Nephron progenitor cell (in vitro differentiated cells): Measurements from ENCODE around the gene GALNT2.
A peak's percentile ranks its signal among the peaks of the same experiment; 100 is the strongest.

Experiments
- DNase-seq: peaks from one replicate; pipeline ENCODE4 v3.0.0; 2021
- H3K27ac Mint-ChIP-seq: 2 replicates; pipeline ENCODE4 v1.8.0; 2021; ENCODE audit warnings: mild to moderate bottlenecking, moderate library complexity, mixed read lengths
- H3K27me3 Mint-ChIP-seq: 2 replicates; pipeline ENCODE4 v1.8.0; 2021; ENCODE audit warnings: mild to moderate bottlenecking, low read depth, mixed read lengths; ENCODE audit not compliant: poor library complexity
- H3K36me3 Mint-ChIP-seq: 2 replicates; pipeline ENCODE4 v1.8.0; 2021; ENCODE audit warnings: low read depth, mixed read lengths
- H3K4me1 Mint-ChIP-seq: 2 replicates; pipeline ENCODE4 v1.8.0; 2021; ENCODE audit warnings: mixed read lengths
- H3K4me3 Mint-ChIP-seq: 2 replicates; pipeline ENCODE4 v1.8.0; 2021; ENCODE audit warnings: mild to moderate bottlenecking, moderate library complexity, mixed read lengths
- H3K9me3 Mint-ChIP-seq: 2 replicates; pipeline ENCODE4 v1.8.0; 2021; ENCODE audit warnings: mild to moderate bottlenecking, moderate library complexity, mixed read lengths
- TF ChIP-seq, protein P1 (sequence below): fragments of 200-600 bp; sonication (generic); IDR thresholded peaks from 2 replicates; pipeline ENCODE4 v1.5.0; 2021; ENCODE audit warnings: antibody characterized with exemption

GALNT2 gene

DNA sequence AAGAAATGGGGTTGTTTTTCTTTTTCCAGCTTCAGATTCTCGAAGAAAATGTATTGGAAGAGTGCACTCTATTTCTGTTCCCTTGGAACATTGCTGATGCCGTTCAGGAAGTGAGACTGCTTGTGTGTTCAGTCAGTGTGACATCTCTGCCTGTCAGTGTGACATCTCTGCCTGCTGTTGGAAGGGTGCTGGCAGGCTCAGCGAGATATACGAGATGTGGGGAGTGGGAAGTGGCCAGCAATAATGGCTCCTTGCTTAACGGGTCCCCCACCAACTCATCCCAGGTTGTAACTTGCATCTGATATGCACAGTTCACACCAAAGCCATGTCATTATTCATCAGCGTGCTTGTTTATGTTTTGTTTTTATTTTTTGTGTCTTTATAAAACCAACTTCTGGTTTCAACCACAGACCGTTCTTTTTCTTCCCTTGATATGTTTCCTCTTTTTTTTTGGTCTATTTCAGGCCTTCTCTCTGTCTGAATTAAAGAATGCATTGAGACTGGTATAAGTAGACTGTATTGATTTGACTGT is 145.4 kb downstream of the GALNT2 start:
- TF ChIP-seq, protein P1, sequence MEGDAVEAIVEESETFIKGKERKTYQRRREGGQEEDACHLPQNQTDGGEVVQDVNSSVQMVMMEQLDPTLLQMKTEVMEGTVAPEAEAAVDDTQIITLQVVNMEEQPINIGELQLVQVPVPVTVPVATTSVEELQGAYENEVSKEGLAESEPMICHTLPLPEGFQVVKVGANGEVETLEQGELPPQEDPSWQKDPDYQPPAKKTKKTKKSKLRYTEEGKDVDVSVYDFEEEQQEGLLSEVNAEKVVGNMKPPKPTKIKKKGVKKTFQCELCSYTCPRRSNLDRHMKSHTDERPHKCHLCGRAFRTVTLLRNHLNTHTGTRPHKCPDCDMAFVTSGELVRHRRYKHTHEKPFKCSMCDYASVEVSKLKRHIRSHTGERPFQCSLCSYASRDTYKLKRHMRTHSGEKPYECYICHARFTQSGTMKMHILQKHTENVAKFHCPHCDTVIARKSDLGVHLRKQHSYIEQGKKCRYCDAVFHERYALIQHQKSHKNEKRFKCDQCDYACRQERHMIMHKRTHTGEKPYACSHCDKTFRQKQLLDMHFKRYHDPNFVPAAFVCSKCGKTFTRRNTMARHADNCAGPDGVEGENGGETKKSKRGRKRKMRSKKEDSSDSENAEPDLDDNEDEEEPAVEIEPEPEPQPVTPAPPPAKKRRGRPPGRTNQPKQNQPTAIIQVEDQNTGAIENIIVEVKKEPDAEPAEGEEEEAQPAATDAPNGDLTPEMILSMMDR = no peak
- H3K4me1 Mint-ChIP-seq = peaks cover 33% of the 10 kb centered on the region
- H3K4me3 Mint-ChIP-seq = no peak overlapping the region
- H3K27ac Mint-ChIP-seq = peak overlapping the region; percentile 6
- no peak for DNase-seq
- peaks cover 4% of the 10 kb centered on the region for H3K9me3 Mint-ChIP-seq
- H3K27me3 Mint-ChIP-seq = no peaks in the 10 kb centered on the region
- peaks cover 20% of the 10 kb centered on the region for H3K36me3 Mint-ChIP-seq

DNA sequence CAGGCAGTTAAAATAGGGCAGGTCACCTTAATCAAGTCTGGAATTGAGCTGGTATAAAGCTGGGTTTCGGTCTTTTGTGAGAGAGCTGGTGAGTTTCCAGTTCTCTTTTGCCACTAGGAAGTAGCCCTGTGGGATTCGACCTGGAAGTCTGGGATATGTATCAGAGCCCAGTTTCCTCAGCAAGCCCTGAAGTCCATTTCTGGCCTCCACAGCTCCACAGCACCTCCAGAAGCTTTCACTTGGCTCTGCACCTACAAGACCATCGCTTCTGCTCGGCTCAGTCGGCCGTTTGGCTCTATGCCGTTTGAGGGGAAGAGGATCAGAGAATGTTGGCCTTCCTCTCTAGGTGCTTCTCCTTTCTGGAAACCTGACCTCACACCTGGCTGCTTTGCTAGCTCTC is 148.0 kb downstream of the GALNT2 start:
- H3K27me3 Mint-ChIP-seq = no peaks in the 10 kb centered on the region
- no peak overlapping the region for H3K27ac Mint-ChIP-seq
- peaks cover 20% of the 10 kb centered on the region for H3K36me3 Mint-ChIP-seq
- peaks cover 4% of the 10 kb centered on the region for H3K9me3 Mint-ChIP-seq
- H3K4me3 Mint-ChIP-seq = no peak overlapping the region
- TF ChIP-seq, protein P1 = no peak
- no peak for DNase-seq
- peaks cover 30% of the 10 kb centered on the region for H3K4me1 Mint-ChIP-seq

DNA sequence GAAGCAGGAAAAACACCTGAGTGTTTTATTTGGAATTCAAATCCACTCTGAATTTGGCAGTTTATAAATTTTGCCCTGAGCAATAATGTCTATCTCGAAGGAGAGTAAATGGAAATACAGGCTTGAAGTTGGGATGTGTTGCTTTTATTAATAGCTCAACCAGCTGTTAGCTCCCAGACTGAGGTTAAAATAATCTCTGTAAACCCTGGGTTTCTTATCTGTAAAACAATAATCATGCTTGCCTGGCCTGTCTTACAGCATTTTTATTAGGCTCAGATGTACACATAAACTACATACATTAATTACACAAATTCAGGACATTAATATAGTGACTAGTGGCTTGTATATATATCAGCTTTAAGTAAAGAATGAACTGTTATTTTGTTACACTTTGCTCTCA is 148.5 kb downstream of the GALNT2 start:
- H3K27ac Mint-ChIP-seq = no peak overlapping the region
- no peak for DNase-seq
- H3K27me3 Mint-ChIP-seq = no peaks in the 10 kb centered on the region
- peaks cover 4% of the 10 kb centered on the region for H3K9me3 Mint-ChIP-seq
- peaks cover 25% of the 10 kb centered on the region for H3K4me1 Mint-ChIP-seq
- peaks cover 20% of the 10 kb centered on the region for H3K36me3 Mint-ChIP-seq
- TF ChIP-seq, protein P1 = no peak
- H3K4me3 Mint-ChIP-seq = no peak overlapping the region

DNA sequence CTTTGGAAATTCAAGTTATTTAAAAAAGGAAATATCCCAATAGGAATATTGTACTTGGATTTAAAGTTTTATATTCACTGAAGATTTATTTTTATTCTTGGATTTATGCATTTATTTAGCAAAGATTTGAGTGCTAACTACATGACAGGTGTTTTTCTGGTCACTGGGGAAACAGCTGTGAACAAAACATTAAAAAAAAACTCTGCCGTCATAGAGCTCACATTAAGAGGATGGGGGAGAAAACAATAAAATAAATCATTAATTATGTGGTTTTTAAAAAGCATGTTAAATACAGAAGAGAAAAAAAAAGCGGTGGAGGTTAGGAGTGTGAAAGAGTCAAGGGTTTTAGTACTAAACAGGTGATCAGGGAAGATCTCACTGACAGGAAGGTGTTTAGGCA is 149.9 kb downstream of the GALNT2 start:
- Mint-ChIP-seq H3K36me3 (peaks cover 20% of the 10 kb centered on the region), H3K27ac (no peak overlapping the region), H3K9me3 (peaks cover 4% of the 10 kb centered on the region), H3K27me3 (no peaks in the 10 kb centered on the region), H3K4me3 (no peak overlapping the region), H3K4me1 (peaks cover 17% of the 10 kb centered on the region)
- TF ChIP-seq, protein P1 = no peak
- no peak for DNase-seq

DNA sequence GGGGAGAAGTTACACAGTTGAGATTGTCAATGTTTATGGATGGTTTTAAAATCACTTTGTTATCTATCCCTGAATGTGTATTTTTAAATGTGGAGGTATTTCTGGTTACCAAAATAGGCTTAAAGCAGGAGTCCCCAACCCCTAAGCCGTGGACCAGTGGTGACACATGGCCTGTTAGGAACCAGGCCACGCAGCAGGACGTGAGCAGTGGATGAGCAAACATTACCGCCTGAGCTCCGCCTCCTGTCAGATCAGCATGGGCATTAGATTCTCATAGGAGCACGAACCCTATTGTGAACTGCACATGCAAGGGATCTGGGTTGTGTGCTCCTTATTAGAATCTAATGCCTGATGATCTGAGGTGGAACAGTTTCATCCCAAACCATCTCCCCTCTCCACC is 151.6 kb downstream of the GALNT2 start:
- no peak overlapping the region for H3K4me3 Mint-ChIP-seq
- no peak for DNase-seq

More for the DNA sequence above, 151.6 kb downstream of the GALNT2 start:
- peaks cover 8% of the 10 kb centered on the region for H3K36me3 Mint-ChIP-seq
- H3K27ac Mint-ChIP-seq = no peak overlapping the region
- H3K27me3 Mint-ChIP-seq = no peaks in the 10 kb centered on the region
- TF ChIP-seq, protein P1 = no peak
- peaks cover 2% of the 10 kb centered on the region for H3K9me3 Mint-ChIP-seq
- H3K4me1 Mint-ChIP-seq = peaks cover 6% of the 10 kb centered on the region
